IPS DF 6.9 (cell line): Measurements from ENCODE around the gene RPS6KB1.
"Not testable (repeated sequence)": the region's sequence is repeated elsewhere in the genome, so short reads cannot be mapped to it uniquely, and the experiment has no call there.

ENCODE experiments used
- DNase-seq: peaks from one replicate; pipeline ENCODE4 v3.0.0-alpha.2; 2013; ENCODE audit warnings: low read depth, low spot score
- H3K27ac ChIP-seq: one replicate; pipeline ENCODE4 v1.5.1; 2013; ENCODE audit warnings: low read length, control low read depth
- H3K27me3 ChIP-seq: 2 replicates; pipeline ENCODE4 v1.6.1; 2013; ENCODE audit warnings: mild to moderate bottlenecking, low read length; ENCODE audit not compliant: control insufficient read depth, insufficient read depth
- H3K36me3 ChIP-seq: 2 replicates; pipeline ENCODE4 v1.6.1; 2013; ENCODE audit warnings: low read length; ENCODE audit not compliant: control insufficient read depth, insufficient read depth
- H3K4me1 ChIP-seq: 2 replicates; pipeline ENCODE4 v1.6.1; 2013; ENCODE audit warnings: low read length; ENCODE audit not compliant: control insufficient read depth, insufficient read depth
- H3K4me3 ChIP-seq: 2 replicates; pipeline ENCODE4 v1.5.1; 2013; ENCODE audit warnings: mild to moderate bottlenecking, low read length
- H3K9me3 ChIP-seq: 2 replicates; pipeline ENCODE4 v1.6.1; 2013; ENCODE audit warnings: low read length, inconsistent platforms; ENCODE audit not compliant: control insufficient read depth, insufficient read depth
- WGBS: extraction: QIAGEN DNeasy Blood & Tissue Kit; methylation state at CpG from one replicate; pipeline ENCODE4 v1.1.7; 2013; ENCODE audit warnings: mixed read lengths, missing lambda C conversion rate; ENCODE audit not compliant: insufficient read length, insufficient coverage; 5-methylcytosine and 5-hydroxymethylcytosine counted together

RPS6KB1 gene

DNA sequence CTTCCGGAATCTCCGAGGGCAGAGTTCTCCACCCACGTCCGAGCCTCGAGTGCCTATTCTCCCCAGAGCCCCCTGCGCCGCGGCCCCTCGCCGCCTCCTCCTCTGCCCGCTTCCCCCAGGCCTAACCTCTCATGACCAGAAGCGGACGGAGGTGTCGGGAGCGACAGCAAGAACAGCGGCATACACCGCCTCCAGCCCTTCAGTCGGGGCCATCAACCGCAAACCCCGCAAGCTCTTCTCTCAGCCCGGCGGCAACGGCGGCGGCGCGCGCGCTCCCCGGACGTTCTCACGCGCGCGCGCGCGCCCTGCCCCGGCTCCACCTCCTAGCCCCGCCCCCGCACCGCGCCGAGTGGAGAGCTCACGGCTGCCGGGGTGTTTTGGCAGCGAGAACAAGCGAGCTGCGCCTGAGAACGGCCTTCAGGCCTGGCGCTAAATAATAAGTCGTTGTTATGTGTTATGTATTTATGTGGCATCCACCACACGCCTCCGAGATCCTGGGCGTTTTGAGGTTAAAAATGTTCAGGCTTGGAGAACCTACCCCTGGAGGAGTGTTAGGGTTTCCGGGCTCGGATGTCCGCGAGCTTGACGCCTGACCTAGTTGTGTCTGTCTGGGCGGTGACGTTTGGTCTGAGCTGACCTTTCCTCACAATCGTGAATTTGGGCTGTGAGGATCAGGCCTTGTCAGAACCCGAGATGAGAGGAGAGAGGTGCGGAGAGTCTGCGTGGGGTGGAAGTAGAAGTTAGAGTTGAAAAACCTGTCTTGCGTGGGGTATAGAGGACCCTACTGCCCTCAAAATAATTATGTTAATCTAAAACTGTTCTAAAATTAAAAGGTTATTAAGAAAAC is 71.8 kb downstream of the RPS6KB1 start, which contains the start of gene RNFT1:
RNFT1 (minus strand) TSS at position 259 of the 847 bp plus-strand sequence; CDS start at position 182, 77 bp downstream.
- Histone ChIP-seq H3K36me3 (no peaks in the 10 kb centered on the region), H3K4me1 (no peaks in the 10 kb centered on the region), H3K4me3 (peak within 1 kb of the TSS; percentile 53; the same call in 1 of the 2 replicates), H3K27ac (no peak within 1 kb of the TSS), H3K27me3 (no peaks in the 10 kb centered on the region), H3K9me3 (no peaks in the 10 kb centered on the region)
- WGBS = no CpG with 5 or more reads among the region's 67 CpGs
- peak; percentile 39 for DNase-seq

DNA sequence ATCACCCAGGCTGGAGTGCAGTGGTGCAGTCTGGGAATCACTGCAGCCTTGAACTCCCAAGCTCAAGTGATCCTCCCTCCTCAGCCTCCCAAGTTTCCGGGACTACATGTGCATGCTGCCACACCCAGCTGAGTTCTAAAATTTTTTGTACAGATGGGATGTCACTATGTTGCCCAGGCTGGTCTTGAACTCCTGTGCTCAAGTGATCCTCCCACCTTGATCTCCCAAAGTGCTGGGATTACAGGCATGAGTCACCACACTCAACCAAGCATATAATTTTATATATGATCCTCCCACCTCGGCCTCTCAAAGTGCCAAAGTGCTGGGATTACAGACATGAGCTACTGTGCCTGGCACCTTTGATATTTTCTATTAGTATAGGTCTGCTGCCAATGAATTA is 78.8 kb downstream of the RPS6KB1 start:
- H3K36me3 ChIP-seq, H3K4me3 ChIP-seq: not testable (repeated sequence)
- WGBS = no CpG with 5 or more reads among the region's 2 CpGs

GRCh38 chr17:59972778-59973177 is 79.9 kb downstream of the RPS6KB1 start:
- no peaks in the 10 kb centered on the region for H3K36me3 ChIP-seq
- no peak overlapping the region for H3K4me3 ChIP-seq
- no peak overlapping the region for H3K27ac ChIP-seq
- WGBS = no CpG with 5 or more reads among the region's 1 CpG
- no peaks in the 10 kb centered on the region for H3K4me1 ChIP-seq
- DNase-seq = no peak
- H3K27me3 ChIP-seq = no peaks in the 10 kb centered on the region
- no peaks in the 10 kb centered on the region for H3K9me3 ChIP-seq

More for the DNA sequence above, 78.8 kb downstream of the RPS6KB1 start:
- not testable (repeated sequence) for H3K4me1 ChIP-seq, H3K27me3 ChIP-seq, H3K27ac ChIP-seq, DNase-seq, H3K9me3 ChIP-seq

- H3K4me3 ChIP-seq, H3K27me3 ChIP-seq, H3K4me1 ChIP-seq, H3K36me3 ChIP-seq, H3K9me3 ChIP-seq, H3K27ac ChIP-seq, DNase-seq: not testable (repeated sequence)
- whole genome bisulfite sequencing = no CpG with 5 or more reads among the region's 8 CpGs
Observed at GRCh38 chr17:59973483-59973882, 80.6 kb downstream of the RPS6KB1 start.

GRCh38 chr17:59975166-59975565 is 82.2 kb downstream of the RPS6KB1 start:
- H3K4me1 ChIP-seq, H3K36me3 ChIP-seq, H3K27me3 ChIP-seq, H3K4me3 ChIP-seq, H3K9me3 ChIP-seq, DNase-seq, H3K27ac ChIP-seq: not testable (repeated sequence)
- no CpG with 5 or more reads among the region's 6 CpGs for WGBS

DNA sequence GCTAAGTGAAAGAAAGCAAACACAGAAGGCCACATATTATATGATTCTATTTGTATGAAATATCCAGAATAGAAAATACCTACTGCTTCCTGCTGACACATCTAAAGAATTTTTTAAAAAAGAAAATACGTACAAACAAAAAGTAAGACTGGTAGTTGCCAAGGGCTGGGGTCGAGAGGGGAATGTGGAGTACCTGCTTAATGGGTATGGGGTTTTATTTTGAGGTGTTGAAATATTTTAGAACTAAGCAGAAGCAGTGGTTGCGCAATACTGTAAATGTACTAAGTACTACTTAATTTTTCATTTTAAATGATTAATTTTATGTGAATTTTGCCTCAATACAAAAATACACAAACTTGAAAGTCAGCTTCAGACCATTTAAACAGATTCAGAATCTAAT is 103.7 kb downstream of the RPS6KB1 start:
- not testable (repeated sequence) for H3K9me3 ChIP-seq, H3K27me3 ChIP-seq, H3K27ac ChIP-seq, H3K4me3 ChIP-seq, H3K36me3 ChIP-seq, H3K4me1 ChIP-seq, DNase-seq
- no CpG with 5 or more reads among the region's 3 CpGs for WGBS
